Aorta (tissue), 4 donors: ENCODE measurements around the gene MS4A15. TPM values are rescaled to one million over a fixed set of nuclear protein-coding genes. Genes with fewer than 3 reads are reported as not detected.

Experiments used
- polyA plus RNA-seq, 2 donors: library from polyadenylated mRNA; stranded (reverse); fragments of 200-250 nt; gene quantifications; one replicate each; pipeline ENCODE4 v1.2.3, GENCODE V29; 2013
- total RNA-seq, 2 donors: library from RNA; stranded (reverse); fragmentation: NEBNext Ultra II Directional; extraction: Animal tissue kit (Norgen Biotek cat#: 25700); gene quantifications; one replicate each; pipeline ENCODE4 v1.2.1, GENCODE V29; 2021
- donor health status: healthy with polysubstance abuse.
- donor health status: Bipolar disorder and iron deficiency.
- donor health status: DM: no; HTN: no; CAD: no.
- donor health status: DM: yes; HTN: yes; CAD: no.

Gene MS4A15
- total and polyA plus RNA-seq, 4 donors: 0.05 to 0.38 TPM; not detected in 2

Other genes with a start within 250 kb of the MS4A15 start
- gene MS4A13, start 241.5 kb upstream of the MS4A15 start, total RNA-seq: not detected
- not detected for gene MS4A13, start 241.5 kb upstream of the MS4A15 start, polyA plus RNA-seq
- gene MS4A8, start 57.3 kb upstream of the MS4A15 start, total RNA-seq: not detected
- 10 to 100 TPM in 1 of 2 donors, not detected in 1; 17.9 TPM for gene MS4A8, start 57.3 kb upstream of the MS4A15 start, polyA plus RNA-seq
- not detected for gene MS4A18, start 32.1 kb upstream of the MS4A15 start, total RNA-seq
- gene MS4A18, start 32.1 kb upstream of the MS4A15 start, polyA plus RNA-seq: not detected
- not detected for gene MS4A10, start 28.5 kb downstream of the MS4A15 start, total RNA-seq
- gene MS4A10, start 28.5 kb downstream of the MS4A15 start, polyA plus RNA-seq: 1 to 10 TPM in 1 of 2 donors, not detected in 1; 5.5 TPM
- 10 to 100 TPM; 11.8 to 15.2 TPM for gene CCDC86, start 85.2 kb downstream of the MS4A15 start, total RNA-seq
- gene CCDC86, start 85.2 kb downstream of the MS4A15 start, polyA plus RNA-seq: 1 to 10 TPM; 8.1 to 8.2 TPM
- under 1 TPM; 0.13 to 0.21 TPM for gene PTGDR2, start 99.1 kb downstream of the MS4A15 start, total RNA-seq
- gene PTGDR2, start 99.1 kb downstream of the MS4A15 start, polyA plus RNA-seq: under 1 TPM; 0.10 to 0.25 TPM
- gene ZP1, start 110.7 kb downstream of the MS4A15 start, total RNA-seq: not detected
- gene ZP1, start 110.7 kb downstream of the MS4A15 start, polyA plus RNA-seq: not detected
- 10 to 100 TPM; 47.7 to 55.6 TPM for gene PRPF19, start 149.7 kb downstream of the MS4A15 start, total RNA-seq
- 10 to 100 TPM; 31.3 to 39.2 TPM for gene PRPF19, start 149.7 kb downstream of the MS4A15 start, polyA plus RNA-seq
- 100 to 1,000 TPM; 105 to 127 TPM for gene TMEM109, start 157.3 kb downstream of the MS4A15 start, total RNA-seq
- 100 to 1,000 TPM in 1 of 2 donors, 10 to 100 TPM in 1; 82.4 to 148 TPM for gene TMEM109, start 157.3 kb downstream of the MS4A15 start, polyA plus RNA-seq
- gene TMEM132A, start 167.6 kb downstream of the MS4A15 start, total RNA-seq: 1 to 10 TPM; 4.5 to 8.9 TPM
- 1 to 10 TPM; 1.6 to 2.5 TPM for gene TMEM132A, start 167.6 kb downstream of the MS4A15 start, polyA plus RNA-seq
- gene SLC15A3, start 195.3 kb downstream of the MS4A15 start, total RNA-seq: 10 to 100 TPM; 35.4 to 47.8 TPM
- 10 to 100 TPM; 21.2 to 36.4 TPM for gene SLC15A3, start 195.3 kb downstream of the MS4A15 start, polyA plus RNA-seq
- gene CD6, start 214.8 kb downstream of the MS4A15 start, total RNA-seq: 1 to 10 TPM; 1.6 to 2.2 TPM
- gene CD6, start 214.8 kb downstream of the MS4A15 start, polyA plus RNA-seq: 1 to 10 TPM; 1.3 TPM